HG03378 (cell line): Measurements from ENCODE around the gene ZNF792.
A peak's percentile ranks its signal among the peaks of the same experiment; 100 is the strongest.
"Not testable (repeated sequence)": the region's sequence is repeated elsewhere in the genome, so short reads cannot be mapped to it uniquely, and the experiment has no call there.

Source experiments
- ATAC-seq: cut with Tn5 transposase; IDR thresholded peaks from one replicate; pipeline ENCODE4 v1.9.1; 2021; ENCODE audit warnings: mild to moderate bottlenecking, moderate library complexity; ENCODE audit not compliant: unreplicated experiment

ZNF792 gene

GRCh38 chr19:34926685-34927375 is 37.2 kb downstream of the ZNF792 start, which contains the start of gene ZNF30:
ZNF30 (plus strand) TSS chr19:34926903; CDS start chr19:34929948, 3,045 bp downstream.
- ATAC-seq, result peak; percentile 84

DNA sequence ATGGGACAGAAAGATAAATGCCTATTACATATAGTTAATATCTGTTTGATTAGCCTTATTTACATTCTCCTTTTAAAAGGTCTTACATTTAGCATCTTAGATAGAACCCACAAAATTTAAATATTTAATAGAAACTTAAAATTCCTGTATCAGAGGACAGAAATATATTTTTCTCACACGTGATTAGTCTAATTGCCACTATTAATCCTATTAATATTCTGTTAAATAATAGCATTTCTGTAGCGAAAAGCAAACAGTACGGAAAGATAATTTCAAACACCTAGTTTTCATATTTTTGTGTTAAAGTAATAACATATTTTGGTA is 37.7 kb downstream of the ZNF792 start:
- ATAC-seq, result no peak

DNA sequence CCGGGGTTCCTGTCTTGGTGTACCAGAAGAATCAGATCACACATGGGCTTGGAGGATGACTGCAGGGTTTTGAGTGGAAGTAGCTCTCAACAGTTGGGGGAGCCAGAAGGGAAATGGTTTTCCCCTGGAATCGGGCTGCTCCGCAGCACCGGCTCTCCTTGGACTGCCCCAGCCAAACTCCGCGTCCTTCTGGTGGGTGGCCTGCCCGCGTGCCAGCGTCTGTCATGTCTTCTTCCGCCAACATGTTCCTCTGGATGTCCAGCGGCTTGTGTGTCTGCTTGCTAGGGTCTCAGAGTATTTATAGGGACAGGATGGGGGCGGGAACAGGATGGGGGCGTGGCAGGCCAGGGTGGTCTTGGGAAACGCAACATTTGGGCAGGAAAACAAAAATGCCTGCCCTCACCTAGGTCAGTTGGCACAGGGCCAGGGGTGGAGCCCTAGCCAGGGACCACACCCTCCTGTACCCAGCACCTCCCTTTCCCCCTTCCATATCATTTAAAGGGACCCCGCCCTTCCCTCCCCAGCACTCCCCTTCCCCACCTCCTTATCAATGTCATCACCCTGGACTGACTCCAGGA is 38.7 kb downstream of the ZNF792 start:
- no peak for ATAC-seq

DNA sequence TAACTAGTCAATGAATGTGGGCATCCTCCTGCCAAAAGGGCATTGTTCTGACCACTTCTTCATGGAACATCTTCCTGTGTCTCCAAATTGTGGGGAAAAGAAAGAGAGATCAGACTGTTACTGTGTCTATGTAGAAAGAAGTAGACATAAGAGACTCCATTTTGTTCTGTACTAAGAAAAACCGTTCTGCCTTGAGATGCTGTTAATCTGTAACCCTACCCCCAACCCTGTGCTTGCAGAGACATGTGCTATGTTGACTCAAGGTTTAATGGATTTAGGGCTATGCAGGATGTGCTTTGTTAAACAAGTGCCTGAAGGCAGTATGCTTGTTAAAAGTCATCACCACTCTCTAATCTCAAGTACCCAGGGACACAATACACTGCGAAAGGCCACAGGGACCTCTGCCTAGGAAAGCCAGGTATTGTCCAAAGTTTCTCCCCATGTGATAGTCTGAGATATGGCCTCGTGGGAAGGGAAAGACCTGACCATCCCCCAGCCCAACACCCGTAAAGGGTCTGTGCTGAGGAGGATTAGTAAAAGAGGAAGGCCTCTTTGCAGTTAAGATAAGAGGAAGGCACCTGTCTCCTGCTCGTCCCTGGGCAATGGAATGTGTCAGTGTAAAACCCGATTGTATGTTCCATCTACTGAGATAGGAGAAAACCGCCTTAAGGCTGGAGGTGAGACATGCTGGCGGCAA is 43.8 kb downstream of the ZNF792 start:
- not testable (repeated sequence) for ATAC-seq

- ATAC-seq, result no peak
Observed at GRCh38 chr19:34918190-34918589, 45.8 kb downstream of the ZNF792 start.

- ATAC-seq, result not testable (repeated sequence)
Observed at GRCh38 chr19:34917144-34917543, 46.9 kb downstream of the ZNF792 start.

DNA sequence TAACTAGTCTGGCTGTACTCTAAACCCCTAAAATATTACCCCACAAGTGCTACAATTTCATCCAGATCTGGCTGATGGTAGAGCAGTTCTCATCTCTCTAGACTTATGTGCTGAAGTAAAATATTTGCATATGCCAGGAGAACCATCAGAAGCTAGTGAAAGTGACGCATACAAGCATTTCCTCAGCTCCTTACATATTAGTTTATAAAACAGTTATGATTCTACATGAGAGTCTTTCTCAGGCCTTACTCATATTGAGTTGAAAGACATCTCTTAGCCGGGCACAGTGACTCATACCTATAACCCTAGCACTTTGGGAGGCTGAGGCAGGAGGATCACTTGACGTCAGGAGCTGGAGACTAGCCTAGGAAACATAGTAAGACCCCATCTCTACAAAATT is 53.3 kb downstream of the ZNF792 start:
- ATAC-seq, result no peak
